Right atrium auricular region (tissue), 2 donors: ENCODE measurements around the gene FAM107B. TPM values are rescaled to one million over a fixed set of nuclear protein-coding genes. Genes with fewer than 3 reads are reported as not detected.
"Not testable (repeated sequence)": the region's sequence is repeated elsewhere in the genome, so short reads cannot be mapped to it uniquely, and the experiment has no call there.

ENCODE experiments used
- DNase-seq: peaks from one replicate; pipeline ENCODE4 v3.0.0-alpha.2; 2019; ENCODE audit warnings: low spot score
- H3K27ac ChIP-seq, 2 donors: fragments of 200-600 bp; sonication (generic); 1 replicate in 1 of 2; 2 replicates in 1 of 2; pipeline ENCODE4 v1.5.1; 2016 to 2019
- H3K27me3 ChIP-seq, 2 donors: fragments of 200-600 bp; sonication (generic); one replicate each; pipeline versions ENCODE4 v1.5.1 to v1.6.0; 2017 to 2019
- H3K36me3 ChIP-seq: fragments of 200-600 bp; sonication (generic); one replicate; pipeline ENCODE4 v1.5.1; 2016
- H3K4me1 ChIP-seq, 2 donors: fragments of 200-600 bp; sonication (generic); one replicate each; pipeline versions ENCODE4 v1.5.1 to v1.6.0; 2017 to 2019
- H3K4me3 ChIP-seq, 2 donors: fragments of 200-600 bp; sonication (generic); 1 replicate in 1 of 2; 2 replicates in 1 of 2; pipeline ENCODE4 v1.5.1; 2017 to 2019; ENCODE audit warnings: mild to moderate bottlenecking in 1 of 2, moderate library complexity in 1 of 2
- H3K9me3 ChIP-seq, 2 donors: fragments of 200-600 bp; sonication (generic); one replicate each; pipeline ENCODE4 v1.5.1; 2019
- CTCF ChIP-seq, 2 donors: fragments of 200-600 bp; sonication (generic); IDR thresholded peaks; one replicate each; pipeline ENCODE4 v1.5.1; 2019; ENCODE audit warnings: antibody characterized with exemption in 2 of 2
- total RNA-seq, 2 donors: library from RNA; depleted of rRNA; stranded (reverse); fragments of >200 nt; gene quantifications; one replicate each; pipeline ENCODE4 v1.1.0, GENCODE V29; 2016

Gene FAM107B
- total RNA-seq, 2 donors from 2014 or later, result 10.6 to 14.1 TPM

- Histone ChIP-seq H3K9me3 (no peaks in the 10 kb centered on the region), H3K36me3 (no peaks in the 10 kb centered on the region), H3K27me3 (no peaks in the 10 kb centered on the region), H3K4me1 (no peaks in the 10 kb centered on the region), H3K27ac (no peak overlapping the region), H3K4me3 (no peak overlapping the region)
- TF ChIP-seq CTCF (IDR thresholded peaks at IDR 0.05), result no peak
- no peak for DNase-seq
Observed at GRCh38 chr10:14639637-14640036, 135.1 kb downstream of the FAM107B start.

GRCh38 chr10:14635043-14635710 is 139.5 kb downstream of the FAM107B start:
- Histone ChIP-seq H3K27me3 (no peaks in the 10 kb centered on the region), H3K9me3 (no peaks in the 10 kb centered on the region), H3K27ac (no peak overlapping the region), H3K4me1 (no peaks in the 10 kb centered on the region), H3K36me3 (no peaks in the 10 kb centered on the region), H3K4me3 (no peak overlapping the region)
- no peak for DNase-seq
- TF ChIP-seq CTCF (IDR thresholded peaks at IDR 0.05), result no peak

GRCh38 chr10:14634572-14634971 is 140.1 kb downstream of the FAM107B start:
- H3K27me3 ChIP-seq, H3K4me1 ChIP-seq, H3K4me3 ChIP-seq, DNase-seq, H3K27ac ChIP-seq, H3K36me3 ChIP-seq, H3K9me3 ChIP-seq: not testable (repeated sequence)

GRCh38 chr10:14625765-14626525 is 148.8 kb downstream of the FAM107B start:
- no peaks in the 10 kb centered on the region for H3K9me3 ChIP-seq
- no peak overlapping the region for H3K4me3 ChIP-seq
- no peaks in the 10 kb centered on the region for H3K4me1 ChIP-seq
- H3K27me3 ChIP-seq, result no peaks in the 10 kb centered on the region
- H3K27ac ChIP-seq, result no peak overlapping the region
- no peak for TF ChIP-seq CTCF (IDR thresholded peaks at IDR 0.05)
- no peak for DNase-seq
- H3K36me3 ChIP-seq, result no peaks in the 10 kb centered on the region

- no peak for DNase-seq
- H3K4me1 ChIP-seq, result no peaks in the 10 kb centered on the region
- no peak overlapping the region for H3K4me3 ChIP-seq
- H3K36me3 ChIP-seq, result no peaks in the 10 kb centered on the region
- H3K27me3 ChIP-seq, result no peaks in the 10 kb centered on the region
- H3K9me3 ChIP-seq, result no peaks in the 10 kb centered on the region
- TF ChIP-seq CTCF (IDR thresholded peaks at IDR 0.05), result no peak
- no peak overlapping the region for H3K27ac ChIP-seq
Observed at GRCh38 chr10:14625192-14625631, 149.5 kb downstream of the FAM107B start.

- Histone ChIP-seq H3K4me3 (no peak overlapping the region), H3K4me1 (no peaks in the 10 kb centered on the region)
- no peak for TF ChIP-seq CTCF (IDR thresholded peaks at IDR 0.05)
Observed at GRCh38 chr10:14624600-14624999, 150.1 kb downstream of the FAM107B start.

More at GRCh38 chr10:14624600-14624999, 150.1 kb downstream of the FAM107B start:
- no peak for DNase-seq
- Histone ChIP-seq H3K36me3 (no peaks in the 10 kb centered on the region), H3K9me3 (no peaks in the 10 kb centered on the region), H3K27ac (no peak overlapping the region), H3K27me3 (no peaks in the 10 kb centered on the region)
